LoVo (cell line): ENCODE results near the gene ST14.

Experiments
- DNase-seq: peaks from one replicate; pipeline ENCODE4 v3.0.0-alpha.2; 2016; ENCODE audit warnings: low spot score

Gene ST14

DNA sequence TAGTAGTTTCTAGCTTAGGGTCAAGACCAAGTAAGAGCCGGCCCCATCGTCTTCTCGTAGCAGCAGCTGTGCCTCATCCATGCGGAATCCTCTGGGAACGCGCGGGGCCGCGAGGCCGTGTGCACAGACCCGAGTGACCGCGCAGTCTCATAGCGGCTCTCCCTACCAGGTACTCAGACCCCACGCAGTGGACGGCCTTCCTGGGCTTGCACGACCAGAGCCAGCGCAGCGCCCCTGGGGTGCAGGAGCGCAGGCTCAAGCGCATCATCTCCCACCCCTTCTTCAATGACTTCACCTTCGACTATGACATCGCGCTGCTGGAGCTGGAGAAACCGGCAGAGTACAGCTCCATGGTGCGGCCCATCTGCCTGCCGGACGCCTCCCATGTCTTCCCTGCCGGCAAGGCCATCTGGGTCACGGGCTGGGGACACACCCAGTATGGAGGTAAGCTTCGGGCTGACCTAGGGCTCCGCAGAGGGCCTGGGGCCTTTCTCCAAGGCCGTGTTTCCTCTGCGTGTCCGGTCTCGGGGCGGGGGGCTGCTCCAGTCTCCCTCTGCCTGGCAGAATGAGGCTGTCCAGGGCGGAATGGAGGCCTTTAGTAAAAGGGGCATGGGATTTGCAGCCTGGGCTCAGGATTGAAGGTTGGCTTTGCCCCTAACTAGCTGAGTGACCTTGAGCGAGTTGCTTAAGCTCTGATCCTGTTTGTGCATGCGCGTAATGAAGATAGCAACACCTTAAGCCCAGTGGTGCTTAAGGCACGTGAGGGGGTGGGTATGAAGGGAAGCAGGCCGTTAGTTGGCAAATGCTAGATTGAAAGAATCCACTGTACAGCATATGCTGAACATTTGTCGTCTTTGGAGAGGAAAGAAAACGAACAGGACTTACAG lies 48.9 kb downstream of the ST14 start:
- no peak for DNase-seq

DNA sequence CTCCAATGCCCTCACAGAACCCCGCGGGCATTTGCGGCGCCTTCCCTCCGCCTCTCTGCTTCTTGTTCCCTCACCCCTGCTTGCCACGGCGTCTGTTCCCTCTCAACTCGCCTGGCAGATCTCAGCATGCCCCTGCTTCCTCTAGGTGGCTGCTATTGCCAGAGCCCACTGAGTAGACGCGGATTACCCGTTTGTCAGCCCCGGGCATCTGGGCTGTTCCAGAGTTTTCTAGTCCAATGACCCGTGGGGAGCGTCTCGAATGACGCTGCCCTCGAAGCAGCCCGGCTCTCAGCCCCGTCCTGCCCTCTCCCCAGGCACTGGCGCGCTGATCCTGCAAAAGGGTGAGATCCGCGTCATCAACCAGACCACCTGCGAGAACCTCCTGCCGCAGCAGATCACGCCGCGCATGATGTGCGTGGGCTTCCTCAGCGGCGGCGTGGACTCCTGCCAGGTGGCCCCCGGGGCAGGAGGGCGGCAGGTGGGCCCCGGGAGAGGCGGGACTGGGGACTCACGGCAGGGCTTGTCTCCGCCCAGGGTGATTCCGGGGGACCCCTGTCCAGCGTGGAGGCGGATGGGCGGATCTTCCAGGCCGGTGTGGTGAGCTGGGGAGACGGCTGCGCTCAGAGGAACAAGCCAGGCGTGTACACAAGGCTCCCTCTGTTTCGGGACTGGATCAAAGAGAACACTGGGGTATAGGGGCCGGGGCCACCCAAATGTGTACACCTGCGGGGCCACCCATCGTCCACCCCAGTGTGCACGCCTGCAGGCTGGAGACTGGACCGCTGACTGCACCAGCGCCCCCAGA lies 49.7 kb downstream of the ST14 start:
- no peak for DNase-seq

DNA sequence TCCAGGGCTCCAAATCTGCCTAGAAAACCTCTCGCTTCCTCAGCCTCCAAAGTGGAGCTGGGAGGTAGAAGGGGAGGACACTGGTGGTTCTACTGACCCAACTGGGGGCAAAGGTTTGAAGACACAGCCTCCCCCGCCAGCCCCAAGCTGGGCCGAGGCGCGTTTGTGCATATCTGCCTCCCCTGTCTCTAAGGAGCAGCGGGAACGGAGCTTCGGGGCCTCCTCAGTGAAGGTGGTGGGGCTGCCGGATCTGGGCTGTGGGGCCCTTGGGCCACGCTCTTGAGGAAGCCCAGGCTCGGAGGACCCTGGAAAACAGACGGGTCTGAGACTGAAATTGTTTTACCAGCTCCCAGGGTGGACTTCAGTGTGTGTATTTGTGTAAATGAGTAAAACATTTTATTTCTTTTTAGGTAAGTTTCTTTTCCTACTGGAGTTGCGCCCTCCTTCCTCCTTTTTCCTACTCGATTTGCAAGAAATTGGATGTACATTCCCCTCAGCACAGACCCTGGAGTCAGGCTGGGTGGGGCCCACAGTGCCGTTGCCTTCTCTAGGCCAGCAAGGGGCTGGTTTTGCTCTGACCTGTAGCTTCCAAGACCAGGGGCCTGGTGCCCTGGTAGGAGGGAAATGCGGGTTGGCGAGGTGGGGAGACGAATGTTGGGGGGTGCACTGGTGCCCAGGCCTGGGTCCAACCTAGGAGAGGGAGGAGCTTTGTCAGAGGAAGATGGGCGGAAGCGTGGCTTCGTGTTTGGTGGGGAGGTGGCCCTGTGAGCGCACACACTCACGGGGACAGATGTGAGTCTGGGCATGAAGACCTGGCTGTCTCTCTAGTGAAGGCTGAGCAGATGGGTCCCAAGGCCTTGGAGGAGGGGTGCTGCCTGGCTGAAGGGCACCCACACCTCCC lies 50.6 kb downstream of the ST14 start:
- DNase-seq: no peak

DNA sequence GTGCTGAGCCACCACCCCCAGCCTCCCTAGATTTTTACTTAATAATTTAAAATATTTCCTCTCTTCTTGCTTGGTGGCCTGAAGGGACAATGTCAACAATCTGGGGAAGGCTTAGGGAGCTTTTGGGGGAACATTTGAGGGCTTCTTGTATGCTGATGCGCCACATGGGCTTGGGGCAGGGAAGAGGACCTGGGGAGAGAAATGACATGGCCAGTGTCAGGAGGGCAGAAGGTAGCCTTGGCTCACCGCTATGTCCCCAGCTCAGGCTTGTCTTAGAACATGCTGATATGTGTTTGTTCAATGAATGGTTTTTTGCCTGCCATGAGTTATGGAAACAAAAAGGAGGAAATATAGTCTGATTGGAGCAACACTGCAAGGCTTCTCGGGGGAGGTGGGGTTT lies 51.6 kb downstream of the ST14 start:
- DNase-seq: no peak

- DNase-seq: no peak
Observed at GRCh38 chr11:130211781-130212401, 52.3 kb downstream of the ST14 start.

DNA sequence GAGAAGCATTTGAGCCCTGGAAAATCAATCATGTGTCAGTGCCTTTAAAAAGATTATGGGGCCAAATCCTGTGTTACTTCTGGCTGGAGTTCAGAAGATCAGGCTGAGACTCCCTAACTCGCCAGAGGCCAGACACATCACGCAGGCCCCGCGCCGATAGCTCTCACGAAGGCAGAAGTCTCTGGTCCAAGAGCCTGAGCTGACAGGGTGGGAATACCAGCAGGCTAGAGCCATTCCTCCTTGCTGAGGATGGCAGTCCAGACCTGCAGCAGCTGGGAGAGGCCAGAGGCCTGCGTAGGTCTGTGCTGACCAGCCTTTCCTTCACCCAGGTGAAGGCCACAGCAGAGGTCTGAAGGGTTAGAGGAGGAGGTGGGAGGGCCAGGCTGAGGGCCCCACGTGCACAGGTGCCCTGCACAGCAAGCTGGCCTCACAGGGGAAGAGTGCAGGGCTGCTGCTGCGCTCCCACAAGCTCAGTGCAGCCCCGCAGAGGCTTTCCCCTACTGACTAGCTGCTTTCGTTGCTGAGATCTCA lies 52.9 kb downstream of the ST14 start:
- no peak for DNase-seq

DNA sequence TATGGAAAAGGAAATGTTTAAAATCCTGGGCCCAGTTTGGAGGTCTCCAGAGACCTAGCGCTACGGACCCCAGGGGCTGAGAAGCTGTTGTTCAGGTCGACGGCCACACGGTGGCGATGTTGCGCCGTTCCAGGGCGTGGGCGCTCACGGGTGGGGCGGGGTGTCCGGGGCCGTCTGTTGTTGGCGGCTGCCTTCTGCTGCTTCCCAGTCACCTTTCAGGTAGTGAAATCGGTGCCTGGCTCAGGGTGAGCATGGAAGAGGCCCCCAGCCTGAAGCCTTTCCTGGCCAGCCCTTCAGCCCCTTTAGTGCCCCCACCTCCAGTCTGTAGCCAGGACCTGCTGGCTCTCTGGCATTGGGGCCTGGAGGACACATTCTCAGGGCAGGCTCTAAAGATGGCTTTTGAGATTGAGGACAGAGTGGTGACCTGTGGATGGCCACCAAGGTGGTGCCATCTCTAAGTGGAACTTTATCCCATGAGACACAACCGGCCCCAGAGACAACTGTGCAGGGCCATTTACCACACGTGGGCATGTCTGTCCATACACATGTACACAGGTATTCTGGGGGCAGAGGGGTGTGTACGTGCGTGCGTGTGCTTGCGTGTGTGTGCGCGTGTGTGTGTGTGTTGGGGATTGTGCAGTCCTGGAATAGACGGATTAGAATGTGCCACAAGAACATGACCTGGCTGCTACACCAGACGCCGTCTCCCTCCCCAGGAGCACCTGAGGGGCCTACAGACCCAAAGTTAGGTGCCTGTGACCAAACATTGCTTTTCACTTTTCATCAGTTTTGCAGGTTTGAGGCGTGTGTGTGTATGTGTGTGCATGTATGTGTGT lies 53.8 kb downstream of the ST14 start:
- peak; percentile 40 for DNase-seq

DNA sequence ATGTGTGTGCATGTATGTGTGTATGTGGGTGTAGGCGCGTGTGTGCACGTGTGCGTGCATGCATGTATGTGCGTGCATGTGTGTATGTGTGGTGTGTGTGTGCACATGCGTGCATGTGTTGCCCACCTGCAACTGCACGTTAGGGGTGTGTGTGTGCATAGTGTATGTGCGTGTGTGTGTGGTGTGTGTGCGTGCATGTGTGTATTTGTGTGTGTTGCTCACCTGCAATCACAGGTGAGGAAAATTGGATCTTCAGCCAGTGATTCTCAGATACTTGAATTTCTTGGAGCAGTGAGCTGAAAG lies 54.3 kb downstream of the ST14 start:
- no peak for DNase-seq

- DNase-seq: no peak
Observed at GRCh38 chr11:130214861-130215530, 55.4 kb downstream of the ST14 start.

DNA sequence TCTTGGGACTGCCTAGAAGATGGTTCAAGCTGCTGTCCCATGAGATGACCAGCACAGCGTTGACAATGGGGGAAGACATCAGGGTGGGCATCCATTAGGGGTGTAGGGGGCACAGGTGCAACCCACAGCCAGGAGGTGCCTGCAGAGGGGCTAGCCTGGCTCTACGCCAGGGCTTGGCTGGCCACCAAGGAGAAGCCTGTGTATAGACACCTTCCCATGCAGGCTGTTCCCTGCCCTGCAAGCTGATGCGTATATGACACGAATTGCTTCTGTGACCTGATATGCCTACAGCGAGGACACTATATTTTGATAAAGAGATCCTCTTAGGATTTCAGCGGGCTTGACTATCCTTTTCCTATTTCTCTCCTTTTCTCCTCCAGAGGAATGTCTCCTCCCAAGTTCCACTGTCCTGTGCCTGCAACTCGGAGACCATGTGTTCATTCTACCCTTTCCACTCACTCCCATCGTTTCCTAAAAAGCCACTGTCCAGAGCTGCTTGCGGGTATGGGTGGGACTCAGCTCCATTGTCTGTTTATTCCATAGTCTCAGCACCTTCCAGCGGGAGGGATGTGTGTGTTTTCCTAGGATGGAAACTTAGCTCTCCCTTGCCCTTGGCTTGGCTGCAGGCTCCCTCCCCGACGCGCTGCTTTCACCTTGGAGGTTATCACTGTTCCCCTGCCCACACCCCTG lies 56.1 kb downstream of the ST14 start:
- no peak for DNase-seq

DNA sequence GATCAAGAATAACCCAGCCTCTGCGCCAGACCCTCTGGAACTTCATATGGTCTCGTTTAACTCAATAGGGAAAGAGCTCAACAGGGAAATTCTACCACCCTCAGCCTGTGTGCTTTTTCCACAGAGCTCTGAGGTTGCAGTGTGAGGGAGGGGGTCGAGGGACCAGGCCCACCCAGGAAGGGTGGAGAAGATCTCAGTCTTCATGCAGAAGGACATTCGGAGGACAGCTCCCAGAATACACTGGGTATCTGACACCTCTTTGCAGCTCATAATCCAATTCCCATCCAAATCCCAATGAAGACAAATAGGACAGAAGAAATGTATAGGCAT lies 56.6 kb downstream of the ST14 start:
- DNase-seq: no peak

- no peak for DNase-seq
Observed at GRCh38 chr11:130216591-130217132, 57.1 kb downstream of the ST14 start.

DNA sequence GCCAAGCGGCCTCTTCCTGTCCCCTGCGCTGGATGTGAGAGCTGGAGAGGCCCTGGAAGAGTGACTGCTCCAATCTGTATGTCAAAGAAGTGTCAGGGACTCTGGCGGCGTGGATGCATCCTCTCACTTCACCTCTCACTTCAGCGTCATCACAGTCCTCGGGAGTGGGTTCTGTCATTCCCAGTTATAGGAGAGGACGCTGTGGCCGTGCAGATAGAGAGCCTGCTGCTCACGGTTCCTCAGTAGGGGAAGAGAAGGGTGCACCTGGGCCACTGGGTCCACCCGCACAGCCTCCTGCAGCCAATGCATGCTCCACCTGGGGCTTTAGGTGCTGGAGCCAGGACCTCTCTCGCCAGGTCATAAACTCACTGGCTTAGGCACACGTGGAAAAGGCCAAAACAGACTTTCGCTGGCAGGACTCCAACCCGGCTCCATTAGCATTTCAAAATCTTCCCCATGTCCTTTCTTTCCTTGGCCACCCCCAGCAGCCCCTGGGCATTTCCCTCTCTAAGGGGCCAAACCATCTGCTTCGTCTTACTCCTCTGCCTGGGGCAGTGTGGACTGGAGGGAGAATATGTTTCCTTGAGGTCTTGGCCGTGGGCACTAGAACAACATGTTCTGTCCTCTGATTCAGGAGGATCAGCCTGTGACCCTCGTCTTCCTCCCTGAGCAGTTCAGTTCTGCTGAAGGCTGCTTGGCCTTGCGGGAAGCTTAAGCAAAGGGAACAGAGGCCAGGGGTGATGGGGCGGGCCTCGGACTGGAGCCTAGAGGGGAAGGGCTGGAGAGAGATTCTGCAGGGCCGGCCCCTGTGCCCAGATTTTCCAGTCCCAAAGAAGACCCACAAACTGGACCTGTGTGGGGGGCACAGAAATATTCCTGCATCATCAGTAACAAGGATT lies 57.8 kb downstream of the ST14 start:
- DNase-seq: no peak

- no peak for DNase-seq
Observed at GRCh38 chr11:130218501-130219070, 59.0 kb downstream of the ST14 start.

DNA sequence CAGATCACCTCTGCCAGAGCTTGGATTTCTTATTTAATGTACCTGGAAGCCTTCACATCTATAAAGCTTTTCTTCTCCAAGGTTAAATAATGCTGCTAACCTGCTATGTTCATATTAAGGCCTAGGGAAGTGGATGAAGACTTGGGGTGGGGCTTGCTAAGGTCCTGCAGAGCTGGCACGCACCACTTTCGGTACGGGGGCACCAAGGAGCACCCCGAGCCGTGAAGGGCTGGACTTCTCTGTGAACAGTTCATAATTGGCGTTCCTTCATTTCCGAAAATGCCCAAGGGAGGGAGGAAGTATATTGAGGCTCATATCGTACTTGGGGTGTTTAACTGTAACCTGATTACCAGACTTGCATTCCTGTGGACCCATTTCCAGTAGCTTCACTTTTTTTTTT lies 59.6 kb downstream of the ST14 start:
- DNase-seq: no peak

- DNase-seq: no peak
Observed at GRCh38 chr11:130220311-130221035, 60.9 kb downstream of the ST14 start.

GRCh38 chr11:130223291-130223971 lies 63.8 kb downstream of the ST14 start:
- DNase-seq: no peak
